ENCODE results near the gene SPECC1. TPM values are rescaled to one million over a fixed set of nuclear protein-coding genes. Genes with fewer than 3 reads are reported as not detected.

Gene SPECC1
- total RNA-seq, 1 experiment from 2014 or later: 103 TPM

DNA sequence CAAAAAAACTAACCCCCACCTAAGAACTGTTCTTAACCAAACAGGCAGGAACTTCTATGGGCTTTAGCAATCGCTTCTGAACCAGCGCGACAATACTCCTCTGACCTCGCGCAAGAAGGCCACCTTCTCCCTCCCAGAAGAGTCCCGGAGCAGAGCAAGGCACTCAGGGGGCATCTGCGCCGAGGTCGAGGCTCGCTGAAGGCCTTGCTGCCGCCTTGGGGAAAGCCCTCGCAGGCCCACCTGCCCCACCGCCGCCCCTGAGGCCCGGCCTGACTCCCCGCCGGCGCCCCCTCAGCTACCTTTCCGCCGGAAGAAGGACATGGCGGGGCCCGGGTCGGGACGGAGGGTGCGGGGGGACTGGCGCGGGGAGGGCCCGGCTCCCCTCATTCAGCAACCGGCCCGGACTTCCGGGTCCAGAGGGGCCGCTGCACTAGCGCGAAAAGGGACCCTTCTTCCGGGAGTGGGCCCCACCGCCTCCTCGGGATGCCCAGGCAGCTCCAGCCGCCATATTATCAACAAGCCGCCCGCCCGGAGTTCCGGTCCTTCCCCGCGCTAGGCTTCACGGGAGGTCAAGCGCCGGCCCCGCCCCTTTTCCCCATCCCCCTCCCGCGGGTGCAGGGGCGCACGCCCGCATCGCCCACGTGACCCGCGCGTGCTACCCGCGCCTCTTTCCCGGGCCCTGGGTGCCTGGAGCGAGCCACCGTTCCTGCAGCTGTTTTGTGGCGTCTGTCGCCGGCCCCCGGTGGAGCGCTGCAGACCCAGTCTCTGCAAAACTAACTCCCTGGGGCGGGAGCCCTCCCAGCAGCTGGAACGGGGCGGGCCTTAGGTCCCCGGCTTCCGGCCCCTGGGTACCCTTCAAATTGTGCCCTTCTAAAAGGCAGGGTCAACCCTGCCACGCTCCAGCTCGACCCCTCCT, 31.6 kb upstream of the SPECC1 start, which contains the start of gene AKAP10 (continued):
- TF ChIP-seq, protein P1, sequence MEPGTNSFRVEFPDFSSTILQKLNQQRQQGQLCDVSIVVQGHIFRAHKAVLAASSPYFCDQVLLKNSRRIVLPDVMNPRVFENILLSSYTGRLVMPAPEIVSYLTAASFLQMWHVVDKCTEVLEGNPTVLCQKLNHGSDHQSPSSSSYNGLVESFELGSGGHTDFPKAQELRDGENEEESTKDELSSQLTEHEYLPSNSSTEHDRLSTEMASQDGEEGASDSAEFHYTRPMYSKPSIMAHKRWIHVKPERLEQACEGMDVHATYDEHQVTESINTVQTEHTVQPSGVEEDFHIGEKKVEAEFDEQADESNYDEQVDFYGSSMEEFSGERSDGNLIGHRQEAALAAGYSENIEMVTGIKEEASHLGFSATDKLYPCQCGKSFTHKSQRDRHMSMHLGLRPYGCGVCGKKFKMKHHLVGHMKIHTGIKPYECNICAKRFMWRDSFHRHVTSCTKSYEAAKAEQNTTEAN (CRISPR knock-in tag; IDR thresholded peaks at IDR 0.05): peak; percentile 84; the same call in 1 of the 2 replicates
- TF ChIP-seq, protein P2, sequence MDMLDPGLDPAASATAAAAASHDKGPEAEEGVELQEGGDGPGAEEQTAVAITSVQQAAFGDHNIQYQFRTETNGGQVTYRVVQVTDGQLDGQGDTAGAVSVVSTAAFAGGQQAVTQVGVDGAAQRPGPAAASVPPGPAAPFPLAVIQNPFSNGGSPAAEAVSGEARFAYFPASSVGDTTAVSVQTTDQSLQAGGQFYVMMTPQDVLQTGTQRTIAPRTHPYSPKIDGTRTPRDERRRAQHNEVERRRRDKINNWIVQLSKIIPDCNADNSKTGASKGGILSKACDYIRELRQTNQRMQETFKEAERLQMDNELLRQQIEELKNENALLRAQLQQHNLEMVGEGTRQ (CRISPR knock-in tag; IDR thresholded peaks at IDR 0.05): peak; percentile 97
- TF ChIP-seq TCF7 (CRISPR knock-in tag; IDR thresholded peaks at IDR 0.05; ENCODE audit: low read depth) (peak; percentile 81; the same call in 1 of the 2 replicates), NFYB (CRISPR knock-in tag; conservative IDR thresholded peaks at IDR 0.05; ENCODE audit: low read depth) (0 out of 2 replicates have a peak, but pooled peaks have one; percentile 25), NFE2L1 (CRISPR knock-in tag; IDR thresholded peaks at IDR 0.05) (peak; percentile 88), KAT7 (CRISPR knock-in tag; IDR thresholded peaks at IDR 0.05; ENCODE audit: borderline replicate concordance) (peak; percentile 29; the same call in 1 of the 2 replicates), GTF2I (CRISPR knock-in tag; conservative IDR thresholded peaks at IDR 0.05) (no peak), ZNF396 (CRISPR knock-in tag; IDR thresholded peaks at IDR 0.05; ENCODE audit: borderline replicate concordance) (no peak), NFATC4 (CRISPR knock-in tag; IDR thresholded peaks at IDR 0.05) (no peak)
- TF ChIP-seq, protein P3, sequence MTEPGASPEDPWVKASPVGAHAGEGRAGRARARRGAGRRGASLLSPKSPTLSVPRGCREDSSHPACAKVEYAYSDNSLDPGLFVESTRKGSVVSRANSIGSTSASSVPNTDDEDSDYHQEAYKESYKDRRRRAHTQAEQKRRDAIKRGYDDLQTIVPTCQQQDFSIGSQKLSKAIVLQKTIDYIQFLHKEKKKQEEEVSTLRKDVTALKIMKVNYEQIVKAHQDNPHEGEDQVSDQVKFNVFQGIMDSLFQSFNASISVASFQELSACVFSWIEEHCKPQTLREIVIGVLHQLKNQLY (CRISPR knock-in tag; IDR thresholded peaks at IDR 0.05): no peak
- TF ChIP-seq, protein P4, sequence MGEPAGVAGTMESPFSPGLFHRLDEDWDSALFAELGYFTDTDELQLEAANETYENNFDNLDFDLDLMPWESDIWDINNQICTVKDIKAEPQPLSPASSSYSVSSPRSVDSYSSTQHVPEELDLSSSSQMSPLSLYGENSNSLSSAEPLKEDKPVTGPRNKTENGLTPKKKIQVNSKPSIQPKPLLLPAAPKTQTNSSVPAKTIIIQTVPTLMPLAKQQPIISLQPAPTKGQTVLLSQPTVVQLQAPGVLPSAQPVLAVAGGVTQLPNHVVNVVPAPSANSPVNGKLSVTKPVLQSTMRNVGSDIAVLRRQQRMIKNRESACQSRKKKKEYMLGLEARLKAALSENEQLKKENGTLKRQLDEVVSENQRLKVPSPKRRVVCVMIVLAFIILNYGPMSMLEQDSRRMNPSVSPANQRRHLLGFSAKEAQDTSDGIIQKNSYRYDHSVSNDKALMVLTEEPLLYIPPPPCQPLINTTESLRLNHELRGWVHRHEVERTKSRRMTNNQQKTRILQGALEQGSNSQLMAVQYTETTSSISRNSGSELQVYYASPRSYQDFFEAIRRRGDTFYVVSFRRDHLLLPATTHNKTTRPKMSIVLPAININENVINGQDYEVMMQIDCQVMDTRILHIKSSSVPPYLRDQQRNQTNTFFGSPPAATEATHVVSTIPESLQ (CRISPR knock-in tag; IDR thresholded peaks at IDR 0.05): no peak
- TF ChIP-seq, protein P5, sequence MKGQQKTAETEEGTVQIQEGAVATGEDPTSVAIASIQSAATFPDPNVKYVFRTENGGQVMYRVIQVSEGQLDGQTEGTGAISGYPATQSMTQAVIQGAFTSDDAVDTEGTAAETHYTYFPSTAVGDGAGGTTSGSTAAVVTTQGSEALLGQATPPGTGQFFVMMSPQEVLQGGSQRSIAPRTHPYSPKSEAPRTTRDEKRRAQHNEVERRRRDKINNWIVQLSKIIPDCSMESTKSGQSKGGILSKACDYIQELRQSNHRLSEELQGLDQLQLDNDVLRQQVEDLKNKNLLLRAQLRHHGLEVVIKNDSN (CRISPR knock-in tag; IDR thresholded peaks at IDR 0.05): peak; percentile 97

DNA sequence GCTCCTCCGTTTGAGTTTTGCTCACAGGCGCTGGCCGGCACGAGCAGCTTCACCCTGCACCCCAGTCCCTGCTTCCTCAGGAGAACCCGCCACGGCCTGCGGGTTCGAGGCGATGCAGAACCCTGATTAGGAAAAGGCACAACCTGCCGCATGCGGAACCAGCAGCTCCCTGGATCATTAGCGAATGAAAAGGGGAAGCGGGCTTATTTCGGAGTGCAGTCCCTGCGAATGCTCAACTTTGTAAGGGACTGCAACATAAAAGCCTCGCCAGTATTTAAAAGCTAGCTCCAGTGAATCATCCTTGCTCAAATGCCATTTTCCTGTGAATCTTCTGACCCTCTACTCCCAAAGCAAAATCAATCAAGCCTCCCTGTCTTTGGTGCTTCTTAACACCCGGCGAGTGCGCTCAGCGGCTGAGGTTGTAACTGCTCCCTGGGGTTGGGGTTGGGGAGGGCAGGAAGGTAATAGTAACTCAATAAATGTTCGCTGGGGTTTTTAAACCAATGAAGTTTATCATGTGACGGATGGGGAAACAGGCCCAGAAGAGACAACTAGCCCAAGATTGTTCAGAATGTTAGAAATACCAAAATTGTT, 30.9 kb upstream of the SPECC1 start:
- POLR2A ChIA-PET: interaction anchor here (1.2 kb wide), 1 partner anchor 31 kb away, joined by 3 read pairs; the partner anchor contains the start of gene SPECC1
- no peak for DNase-seq (ENCODE audit: low spot score)
- CTCF ChIA-PET: interaction anchor here (1.2 to 1.9 kb wide), 4 partner anchors 15 to 249 kb away, joined by 3 to 14 read pairs (median 7); partner anchors contain the start of genes SPECC1 and ULK2
- Mint-ChIP-seq H3K27ac (peak overlapping the region; percentile 97), H3K36me3 (peaks cover 24% of the 10 kb centered on the region), H3K27me3 (ENCODE audit: low read depth) (peaks cover 3% of the 10 kb centered on the region; the same call in 1 of the 2 replicates), H3K9me3 (peaks cover 7% of the 10 kb centered on the region), H3K4me3 (peak overlapping the region; percentile 92), H3K4me1 (peaks cover 31% of the 10 kb centered on the region)
- ATAC-seq: peak; percentile 14
- TF ChIP-seq, protein P6, sequence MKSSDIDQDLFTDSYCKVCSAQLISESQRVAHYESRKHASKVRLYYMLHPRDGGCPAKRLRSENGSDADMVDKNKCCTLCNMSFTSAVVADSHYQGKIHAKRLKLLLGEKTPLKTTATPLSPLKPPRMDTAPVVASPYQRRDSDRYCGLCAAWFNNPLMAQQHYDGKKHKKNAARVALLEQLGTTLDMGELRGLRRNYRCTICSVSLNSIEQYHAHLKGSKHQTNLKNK (CRISPR knock-in tag; IDR thresholded peaks at IDR 0.05): no peak
- TF ChIP-seq NR1H2 (CRISPR knock-in tag; IDR thresholded peaks at IDR 0.05): 0 out of 2 replicates have a peak, but pooled peaks have one; percentile 7
- no peak for TF ChIP-seq CREB1 (CRISPR knock-in tag; IDR thresholded peaks at IDR 0.05)
- TF ChIP-seq CREM (CRISPR knock-in tag; IDR thresholded peaks at IDR 0.05): 0 out of 2 replicates have a peak, but pooled peaks have one; percentile 14
- TF ChIP-seq, protein P7, sequence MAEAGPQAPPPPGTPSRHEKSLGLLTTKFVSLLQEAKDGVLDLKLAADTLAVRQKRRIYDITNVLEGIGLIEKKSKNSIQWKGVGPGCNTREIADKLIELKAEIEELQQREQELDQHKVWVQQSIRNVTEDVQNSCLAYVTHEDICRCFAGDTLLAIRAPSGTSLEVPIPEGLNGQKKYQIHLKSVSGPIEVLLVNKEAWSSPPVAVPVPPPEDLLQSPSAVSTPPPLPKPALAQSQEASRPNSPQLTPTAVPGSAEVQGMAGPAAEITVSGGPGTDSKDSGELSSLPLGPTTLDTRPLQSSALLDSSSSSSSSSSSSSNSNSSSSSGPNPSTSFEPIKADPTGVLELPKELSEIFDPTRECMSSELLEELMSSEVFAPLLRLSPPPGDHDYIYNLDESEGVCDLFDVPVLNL (CRISPR knock-in tag; IDR thresholded peaks at IDR 0.05; ENCODE audit: borderline replicate concordance, low read depth): no peak
- TF ChIP-seq GABPB1 (CRISPR knock-in tag; IDR thresholded peaks at IDR 0.05): no peak
- TF ChIP-seq, protein P8, sequence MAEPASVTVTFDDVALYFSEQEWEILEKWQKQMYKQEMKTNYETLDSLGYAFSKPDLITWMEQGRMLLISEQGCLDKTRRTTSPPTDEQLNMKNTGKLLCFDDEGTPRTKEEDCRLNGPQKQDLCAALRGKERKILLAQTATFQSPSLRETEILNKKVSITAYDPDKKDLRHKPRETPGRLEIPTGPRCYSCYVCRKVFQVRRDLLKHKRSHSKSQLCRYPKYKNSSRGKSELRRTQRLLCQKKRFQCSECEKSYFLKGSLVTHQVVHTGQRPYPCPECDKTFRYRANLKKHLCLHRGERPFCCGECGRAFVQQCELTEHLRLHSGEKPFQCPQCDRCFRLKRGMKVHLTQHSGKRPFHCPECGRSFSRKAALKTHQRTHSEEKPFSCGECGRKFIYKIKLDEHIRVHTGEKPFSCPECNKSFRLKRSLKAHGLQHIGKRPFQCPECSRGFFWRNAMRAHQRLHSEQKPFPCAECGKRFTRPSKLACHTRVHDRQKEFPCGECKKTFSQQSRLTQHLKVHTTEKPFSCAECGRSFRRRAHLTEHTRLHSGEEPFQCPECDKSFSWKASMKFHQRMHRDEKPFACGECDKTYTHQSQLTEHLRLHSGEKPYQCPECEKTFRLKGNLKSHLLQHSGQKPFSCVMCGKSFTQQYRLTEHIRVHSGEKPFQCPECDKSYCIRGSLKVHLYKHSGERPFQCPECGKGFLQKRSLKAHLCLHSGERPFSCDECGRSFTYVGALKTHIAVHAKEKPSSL (CRISPR knock-in tag; conservative IDR thresholded peaks at IDR 0.05): no peak
- TF ChIP-seq PRRX2 (CRISPR knock-in tag; IDR thresholded peaks at IDR 0.05): no peak
